NCI-H2107 (cell line): ENCODE data around the gene PMM1.
"Not testable (repeated sequence)": the region's sequence is repeated elsewhere in the genome, so short reads cannot be mapped to it uniquely, and the experiment has no call there.

ENCODE experiments used
- DNase-seq: peaks from one replicate; lab custom pipeline; 2025; lab: John Stamatoyannopoulos, UW

PMM1 gene

DNA sequence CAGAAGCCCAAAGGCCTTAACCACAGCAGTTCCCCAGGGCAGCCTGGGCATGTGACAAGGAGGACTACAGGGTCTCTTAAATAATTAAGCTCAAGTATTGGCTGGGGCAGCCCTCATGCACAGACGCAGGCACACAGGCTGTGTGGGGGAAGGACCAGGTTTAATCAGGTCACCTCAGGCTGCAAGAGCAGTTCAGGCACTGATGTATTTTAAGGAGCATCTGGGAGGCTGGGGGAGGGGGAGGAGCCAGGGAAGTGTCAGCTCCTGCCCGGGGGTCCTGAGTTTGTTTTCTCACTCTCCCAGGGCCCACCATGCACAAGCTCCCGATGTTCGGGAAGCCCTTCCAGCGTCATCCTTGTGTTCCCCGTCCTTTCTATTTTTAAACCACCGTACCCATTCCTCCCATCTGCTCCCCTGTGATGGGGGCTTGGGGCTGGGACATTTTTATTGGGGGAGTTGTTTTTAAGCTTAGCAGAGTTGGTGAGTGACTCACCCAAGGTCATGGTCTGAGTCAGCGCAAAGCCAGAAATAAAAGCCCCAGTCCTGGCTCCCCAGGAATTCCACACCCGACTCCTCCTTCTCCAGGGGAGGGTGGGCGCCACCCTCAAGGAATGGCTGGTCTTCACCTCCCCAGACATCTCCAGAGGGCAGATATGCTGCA, 26.5 kb downstream of the PMM1 start:
- no peak for DNase-seq

DNA sequence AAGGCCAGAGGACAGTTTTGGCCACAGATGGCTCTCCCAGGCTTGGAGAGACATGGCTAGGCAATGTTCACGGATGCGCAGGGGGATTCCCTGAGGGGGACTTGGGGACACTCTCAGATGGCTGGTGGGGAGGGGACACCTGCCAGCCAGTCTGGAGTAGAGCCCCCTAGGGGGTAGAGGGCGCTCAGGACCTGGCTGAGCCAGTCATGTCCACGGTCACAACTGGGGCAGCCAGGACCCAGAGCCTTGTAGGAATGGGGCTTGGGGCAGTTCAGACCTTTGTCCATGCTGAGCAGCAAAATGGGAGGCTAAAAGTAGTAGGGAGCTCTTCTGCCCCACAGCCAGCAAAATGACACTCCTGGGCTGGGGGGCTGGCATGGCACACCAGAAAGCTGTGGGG, 27.2 kb downstream of the PMM1 start:
- DNase-seq, result no peak

GRCh38 chr22:41561788-41562187, 27.9 kb downstream of the PMM1 start:
- no peak for DNase-seq

DNA sequence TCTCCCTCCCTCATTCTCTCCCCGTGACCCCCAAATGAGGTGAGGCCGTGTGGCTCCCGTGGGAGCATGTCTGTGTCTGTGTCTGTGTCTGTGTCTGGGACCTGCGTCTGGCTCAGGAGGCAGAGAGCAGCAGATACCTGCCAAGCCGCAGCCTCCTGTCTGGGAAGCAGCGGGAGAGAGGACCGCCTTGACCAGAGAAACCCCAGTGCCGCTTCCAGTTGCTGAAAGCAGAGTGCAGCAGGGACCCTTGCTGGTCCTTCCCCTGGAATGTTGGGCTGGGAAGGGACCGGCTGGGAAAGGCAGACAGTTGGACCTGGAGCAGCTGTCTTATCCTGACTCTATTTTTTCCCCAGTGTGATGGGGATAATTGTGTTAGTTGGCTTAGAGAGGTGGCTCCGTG, 28.3 kb downstream of the PMM1 start:
- DNase-seq, result no peak

- DNase-seq, result no peak
Measured at GRCh38 chr22:41560095-41560471, 29.6 kb downstream of the PMM1 start.

DNA sequence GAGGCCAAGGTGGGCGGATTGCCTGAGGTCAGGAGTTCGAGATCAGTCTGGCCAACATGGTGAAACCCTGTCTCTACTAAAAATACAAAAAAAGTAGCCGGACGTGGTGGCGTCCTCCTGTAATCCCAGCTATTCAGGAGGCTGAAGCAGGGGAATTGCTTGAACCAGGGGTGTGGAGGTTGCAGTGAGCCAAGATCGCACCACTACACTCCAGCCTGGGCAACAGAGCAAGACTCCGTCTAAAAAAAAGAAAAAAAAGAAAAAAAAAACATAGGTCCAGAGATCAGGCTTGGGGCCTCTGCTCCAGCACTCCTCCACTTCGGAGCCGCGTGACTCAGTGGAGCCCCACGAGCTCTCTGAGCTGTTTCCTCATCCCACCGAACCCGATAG, 31.4 kb downstream of the PMM1 start:
- DNase-seq, result not testable (repeated sequence)

GRCh38 chr22:41557401-41558240, 32.0 kb downstream of the PMM1 start:
- no peak for DNase-seq

GRCh38 chr22:41556561-41556960, 33.1 kb downstream of the PMM1 start:
- no peak for DNase-seq

DNA sequence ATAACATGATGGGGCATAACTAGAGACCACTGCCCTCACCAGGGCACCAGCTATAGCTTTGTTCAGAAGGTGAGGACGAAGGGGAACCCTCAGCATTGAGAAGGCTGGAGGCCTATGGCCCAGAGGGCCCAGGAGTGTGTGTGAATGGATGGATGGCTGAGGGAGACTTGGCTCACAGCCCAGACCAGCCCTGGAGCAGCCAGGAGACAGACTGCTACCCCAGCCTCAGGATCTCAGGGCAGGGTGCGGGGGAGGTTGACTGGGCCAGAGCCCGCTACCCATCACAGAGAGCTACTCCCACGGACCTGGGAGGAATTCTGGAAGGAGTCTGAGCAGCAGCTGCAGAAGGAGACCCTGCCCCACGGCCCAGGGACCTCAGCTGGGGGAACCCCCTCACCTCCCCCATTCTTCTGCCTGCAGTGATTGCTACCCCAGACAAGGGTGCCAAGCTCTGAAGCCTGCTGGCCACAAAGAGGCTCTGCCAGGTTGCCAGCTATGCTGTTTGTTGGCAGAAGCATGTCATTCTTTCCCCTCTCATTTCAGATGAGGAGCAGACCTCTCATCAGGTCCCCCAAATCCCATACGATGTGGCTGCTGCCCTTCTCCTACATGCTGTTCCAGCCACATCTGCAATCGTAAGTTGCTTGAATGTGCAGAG, 34.2 kb downstream of the PMM1 start:
- DNase-seq, result no peak

DNA sequence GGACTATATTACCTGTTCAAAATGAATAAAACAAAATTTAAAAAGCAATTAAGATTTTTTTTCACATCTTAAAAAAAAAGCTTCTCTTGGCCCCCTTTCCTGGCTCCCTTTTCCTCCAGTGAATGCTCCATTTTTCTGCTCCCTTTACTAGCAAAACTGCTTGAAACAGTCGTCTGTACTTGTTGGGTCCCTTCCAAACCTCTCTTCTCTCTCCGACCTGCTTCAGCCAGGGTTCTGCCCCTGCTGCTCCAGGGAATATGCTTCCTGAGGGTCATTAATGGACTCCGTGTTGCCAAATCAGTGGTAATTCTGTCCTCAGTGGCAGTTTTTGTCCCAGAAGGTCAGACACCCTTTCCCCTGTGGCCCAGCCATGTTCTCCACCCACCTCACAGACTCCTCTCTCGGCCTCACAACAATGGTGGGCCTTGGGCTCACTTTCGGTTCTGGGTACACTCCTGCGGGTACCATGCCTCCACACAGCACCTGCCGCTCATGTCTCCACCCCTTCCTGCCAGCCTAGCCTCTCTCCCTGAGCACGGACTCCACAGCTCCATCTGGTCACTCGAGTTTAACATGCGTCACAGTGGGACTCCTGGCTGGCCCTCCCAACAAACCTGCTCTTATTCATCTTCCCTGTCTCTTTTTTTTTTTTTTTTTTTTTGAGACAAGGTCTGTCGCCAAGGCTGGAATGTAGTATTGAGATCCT, 37.6 kb downstream of the PMM1 start:
- no peak for DNase-seq

GRCh38 chr22:41550952-41551491, 38.6 kb downstream of the PMM1 start:
- no peak for DNase-seq

- no peak for DNase-seq
Measured at GRCh38 chr22:41548830-41549211, 40.8 kb downstream of the PMM1 start.

DNA sequence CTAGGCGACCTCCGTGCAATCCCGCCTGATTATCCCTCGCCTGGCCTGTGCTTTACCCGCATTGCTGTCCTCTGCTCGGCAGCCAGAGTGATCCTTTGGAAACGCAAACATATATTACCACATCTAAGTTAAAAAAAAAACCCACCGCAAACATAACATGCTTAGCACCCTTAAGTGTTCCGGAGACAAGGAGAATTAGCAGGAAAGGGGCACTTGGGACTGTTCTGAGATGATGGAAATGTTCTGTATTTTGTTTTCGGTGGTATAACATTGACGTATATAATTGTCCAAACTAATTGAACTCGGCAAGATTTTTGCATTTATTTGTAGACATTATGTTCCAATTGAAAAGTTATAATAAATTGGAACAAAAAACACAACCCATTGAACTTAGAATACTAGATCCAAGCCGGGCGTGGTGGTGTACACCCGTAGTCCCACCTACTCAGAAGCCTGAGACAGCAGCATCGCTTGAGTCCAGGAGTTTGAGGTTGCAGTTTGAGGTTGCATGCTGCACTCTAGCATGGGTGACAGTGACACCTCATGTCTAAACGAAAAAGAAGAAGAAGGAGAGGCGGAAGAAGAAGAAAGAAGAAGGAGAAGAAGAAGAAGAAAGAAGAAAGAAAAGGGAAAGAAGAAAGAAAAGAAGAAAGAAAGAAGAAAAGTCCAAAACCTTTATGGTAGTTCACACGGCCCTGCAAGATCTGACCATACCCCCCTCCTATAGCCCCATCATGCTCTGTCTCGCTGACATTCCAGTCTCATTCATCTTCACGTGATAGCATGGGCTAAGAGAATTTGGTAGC, 44.8 kb downstream of the PMM1 start:
- DNase-seq, result no peak

DNA sequence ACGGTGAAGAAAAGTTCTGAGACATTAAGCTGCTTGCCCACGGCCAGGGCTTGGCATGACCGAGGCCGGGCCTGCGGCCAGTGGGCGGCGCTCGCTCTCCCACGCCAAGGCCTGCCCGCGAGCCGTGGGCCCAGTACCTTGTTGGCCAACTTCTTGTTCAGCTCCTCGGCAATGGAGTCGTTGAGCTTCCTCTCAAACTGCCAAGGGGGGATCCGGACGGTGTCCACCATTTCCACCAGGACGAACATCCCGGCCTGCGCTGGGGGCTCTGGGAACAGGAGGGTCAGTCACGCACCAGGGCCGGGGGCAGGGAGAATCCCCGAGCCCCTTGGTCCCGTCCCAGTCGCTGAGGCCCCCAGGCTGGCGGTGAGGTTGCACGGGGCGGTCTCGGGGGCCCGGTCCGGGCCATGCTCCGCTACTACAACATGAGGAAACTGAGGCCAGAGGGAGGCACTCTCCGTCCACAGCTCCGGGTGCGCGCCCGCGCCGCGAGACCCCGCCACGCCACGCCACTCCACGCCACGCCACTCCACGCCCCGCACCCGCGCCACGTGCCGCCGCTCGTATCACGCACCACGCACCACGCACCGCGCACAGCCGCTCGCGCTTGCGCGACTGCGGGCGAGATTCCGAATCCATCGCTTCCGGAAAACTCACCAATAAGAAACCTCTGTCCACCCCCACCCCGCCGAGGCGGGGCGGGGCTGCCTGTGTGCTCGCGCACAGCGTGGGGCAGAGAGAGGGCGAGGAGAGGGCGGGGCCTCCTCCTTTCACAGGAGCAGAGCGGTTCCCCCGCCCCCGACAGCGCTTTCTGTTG, 45.6 kb downstream of the PMM1 start, which contains the start of gene POLR3H:
Gene POLR3H, minus strand, starts transcription at position 617 of the 817 bp plus-strand sequence. Its CDS starts 369 bp downstream, at position 248.
- DNase-seq, result peak; percentile 78

DNA sequence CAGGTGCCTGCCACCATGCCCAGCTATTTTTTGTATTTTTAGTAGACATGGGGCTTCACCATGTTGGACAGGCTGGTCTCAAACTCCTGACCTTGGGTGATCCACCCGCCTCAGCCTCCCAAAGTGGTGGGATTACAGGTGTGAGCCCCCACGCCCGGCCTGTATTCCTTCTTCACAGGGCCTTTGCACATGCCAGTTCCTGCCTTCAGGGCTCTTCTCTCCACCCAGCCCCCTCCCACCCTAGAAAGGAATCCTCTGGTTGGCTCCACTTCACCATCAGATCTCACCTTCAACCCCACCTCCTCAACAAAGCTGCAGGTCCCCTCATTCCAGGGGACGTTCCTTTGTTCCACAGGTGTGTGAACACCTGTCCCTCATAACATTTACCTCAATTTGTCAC, 47.4 kb downstream of the PMM1 start:
- DNase-seq, result no peak

DNA sequence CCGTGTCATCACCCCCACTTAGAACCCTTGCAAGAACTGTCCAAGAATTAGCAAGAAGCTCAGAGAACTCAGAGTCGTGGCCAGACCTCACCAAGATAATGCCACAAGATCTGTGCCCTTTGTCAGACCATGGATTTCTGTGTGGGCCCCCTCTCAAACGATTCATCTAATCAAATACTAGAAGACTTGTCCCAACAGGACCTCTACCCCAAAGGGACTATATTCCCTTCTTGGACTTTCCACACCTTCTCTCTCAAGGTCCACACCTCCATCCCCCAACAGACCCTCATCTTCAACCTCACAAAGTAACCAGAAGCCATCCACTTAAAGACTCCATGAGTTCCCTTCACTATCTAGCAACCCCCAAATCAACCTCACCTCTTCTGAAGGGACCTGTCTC, 48.2 kb downstream of the PMM1 start:
- DNase-seq, result no peak

GRCh38 chr22:41540365-41540764, 49.3 kb downstream of the PMM1 start:
- DNase-seq, result no peak

- no peak for DNase-seq
Measured at GRCh38 chr22:41540006-41540315, 49.7 kb downstream of the PMM1 start.

DNA sequence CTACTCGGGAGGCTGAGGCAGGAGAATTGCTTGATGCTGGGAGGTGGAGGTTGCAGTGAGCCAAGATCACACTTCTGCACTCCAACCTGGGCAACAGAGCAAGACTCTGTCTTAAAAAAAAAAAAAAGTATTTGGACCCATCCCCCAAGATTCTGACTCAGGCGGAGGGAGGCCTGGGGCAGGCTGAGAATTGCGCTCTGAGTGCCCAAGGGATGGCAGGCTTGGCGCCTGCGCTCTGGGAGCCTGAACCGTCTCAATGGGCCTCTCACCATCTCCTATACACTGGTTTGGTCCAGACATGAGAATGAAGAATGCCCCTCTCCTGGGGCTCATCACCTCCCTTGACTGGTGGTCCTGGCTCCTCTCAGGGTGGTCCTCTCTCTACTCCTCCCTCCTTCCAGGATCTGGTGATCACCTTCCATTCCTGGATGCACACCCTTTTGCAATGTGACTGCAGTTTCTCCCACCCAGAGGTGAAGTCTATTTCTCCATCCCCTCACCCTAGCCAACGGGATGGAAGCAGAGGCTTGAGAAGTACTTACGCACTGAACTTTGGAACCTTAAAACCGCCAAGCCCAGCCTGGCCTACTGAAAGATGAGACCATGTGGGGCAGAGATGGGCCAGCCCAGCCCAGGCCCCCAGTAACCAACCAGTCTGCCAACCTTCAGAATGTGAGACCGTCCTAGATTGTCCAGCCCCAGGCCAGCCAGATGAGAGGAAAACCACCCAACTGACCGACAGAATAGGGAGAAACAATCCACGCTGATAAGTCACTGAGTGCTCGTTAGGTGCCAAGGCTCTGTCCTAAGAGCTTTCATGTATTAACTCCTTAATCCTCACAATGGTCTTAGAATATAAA, 50.3 kb downstream of the PMM1 start:
- DNase-seq, result no peak

DNA sequence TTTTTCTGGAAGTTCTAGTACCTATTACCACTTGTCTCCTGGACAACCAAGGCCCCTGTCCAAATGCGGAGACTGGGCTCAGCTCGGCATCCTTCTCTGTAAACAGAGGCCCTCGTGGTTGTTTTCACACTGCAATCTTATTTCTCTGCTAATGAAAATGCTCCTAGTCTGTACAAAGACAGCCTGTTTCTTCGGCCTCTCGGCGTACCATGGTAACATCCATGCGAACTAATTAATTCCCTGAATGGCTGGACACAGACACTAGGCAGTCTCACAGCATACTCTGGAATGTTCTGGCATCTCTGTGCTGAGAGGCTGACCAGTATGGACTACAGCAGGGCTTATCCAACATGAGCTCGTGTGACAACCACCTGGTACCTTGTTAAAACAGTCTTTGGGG, 51.1 kb downstream of the PMM1 start:
- no peak for DNase-seq
